Measurements from ENCODE around the gene SLC44A5.

The SLC44A5 gene

DNA sequence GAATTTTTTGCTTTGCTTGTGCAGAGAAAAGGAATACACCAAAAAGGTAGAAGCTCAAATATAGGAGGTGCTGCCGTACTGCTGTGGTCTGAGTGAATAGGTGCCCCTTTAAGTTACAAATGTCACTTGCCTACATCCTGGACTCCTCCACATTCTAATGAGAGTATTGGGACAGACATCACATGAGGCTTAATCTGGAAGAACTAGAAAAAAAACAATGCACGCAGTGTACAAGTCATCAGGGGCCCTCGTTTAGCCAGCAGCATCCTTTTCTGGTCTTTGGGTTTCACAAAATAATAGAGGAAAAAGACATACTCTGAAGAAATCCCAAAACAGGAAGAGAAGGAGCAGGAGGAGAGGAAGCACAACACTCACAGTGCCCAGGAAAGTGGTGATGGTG lies 89.3 kb downstream of the SLC44A5 start:
- H3K36me3 ChIP-seq (ENCODE audit: control insufficient read depth, insufficient read depth, low read length): no peaks in the 10 kb centered on the region
- no peaks in the 10 kb centered on the region for H3K9me3 ChIP-seq (ENCODE audit: control insufficient read depth, insufficient read depth, low read depth, low read length)
- no peaks in the 10 kb centered on the region for H3K4me1 ChIP-seq (ENCODE audit: control insufficient read depth, insufficient read depth, low read length)
- no peak overlapping the region for H3K9ac ChIP-seq (ENCODE audit: low read length)
- no peak overlapping the region for H3K27ac ChIP-seq (ENCODE audit: low read depth, low read length)
- H3K4me3 ChIP-seq (ENCODE audit: low read depth, low read length): no peak overlapping the region
- no peaks in the 10 kb centered on the region for H3K27me3 ChIP-seq (ENCODE audit: control insufficient read depth, insufficient read depth, low read length)

- no peaks in the 10 kb centered on the region for H3K27me3 ChIP-seq (ENCODE audit: control insufficient read depth, insufficient read depth, low read length)
- H3K4me1 ChIP-seq (ENCODE audit: control insufficient read depth, insufficient read depth, low read length): no peaks in the 10 kb centered on the region
- no peak overlapping the region for H3K9ac ChIP-seq (ENCODE audit: low read length)
- H3K4me3 ChIP-seq (ENCODE audit: low read depth, low read length): no peak overlapping the region
- no peaks in the 10 kb centered on the region for H3K9me3 ChIP-seq (ENCODE audit: control insufficient read depth, insufficient read depth, low read depth, low read length)
- H3K27ac ChIP-seq (ENCODE audit: low read depth, low read length): no peak overlapping the region
- no peaks in the 10 kb centered on the region for H3K36me3 ChIP-seq (ENCODE audit: control insufficient read depth, insufficient read depth, low read length)
Observed at GRCh38 chr1:75520862-75521475, 89.9 kb downstream of the SLC44A5 start.

DNA sequence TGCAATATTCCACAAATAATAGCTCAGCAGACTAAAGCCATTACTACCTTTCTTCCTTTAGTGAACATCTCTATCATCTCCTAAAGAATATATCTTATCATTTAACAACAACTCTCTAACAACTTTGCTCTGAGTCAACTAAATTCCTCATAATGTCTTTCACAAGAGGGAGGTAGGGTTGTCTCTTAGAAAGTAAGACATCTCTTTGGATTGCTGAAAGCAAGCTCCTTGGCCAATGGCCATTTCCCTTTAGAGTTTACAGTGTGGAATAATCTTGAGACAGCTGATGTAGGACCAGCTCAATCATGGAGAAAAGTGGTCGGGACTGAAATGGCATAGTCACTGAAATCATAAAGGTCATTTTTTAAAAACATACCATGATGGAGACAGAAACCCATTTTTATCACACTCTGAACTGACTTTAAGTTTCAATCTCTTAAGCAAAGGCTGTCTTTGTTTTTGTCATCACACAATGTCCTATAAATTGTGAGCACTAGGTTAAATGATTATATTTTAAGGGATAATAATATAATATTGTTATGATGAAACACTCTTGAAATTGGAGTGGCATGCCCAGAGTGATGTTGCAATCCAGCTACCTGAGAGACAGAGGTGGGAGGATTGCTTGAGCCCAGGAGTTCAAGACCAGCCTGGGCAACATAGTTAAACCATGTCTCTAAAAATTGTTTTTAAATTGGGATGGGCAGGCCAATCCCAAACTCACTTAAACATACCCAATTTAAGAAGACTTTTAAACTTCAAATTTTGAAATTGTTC lies 91.1 kb downstream of the SLC44A5 start:
- no peak overlapping the region for H3K27ac ChIP-seq (ENCODE audit: low read depth, low read length)
- H3K4me3 ChIP-seq (ENCODE audit: low read depth, low read length): no peak overlapping the region
- H3K9ac ChIP-seq (ENCODE audit: low read length): no peak overlapping the region
- no peaks in the 10 kb centered on the region for H3K36me3 ChIP-seq (ENCODE audit: control insufficient read depth, insufficient read depth, low read length)
- no peaks in the 10 kb centered on the region for H3K4me1 ChIP-seq (ENCODE audit: control insufficient read depth, insufficient read depth, low read length)
- H3K27me3 ChIP-seq (ENCODE audit: control insufficient read depth, insufficient read depth, low read length): no peaks in the 10 kb centered on the region
- no peaks in the 10 kb centered on the region for H3K9me3 ChIP-seq (ENCODE audit: control insufficient read depth, insufficient read depth, low read depth, low read length)

DNA sequence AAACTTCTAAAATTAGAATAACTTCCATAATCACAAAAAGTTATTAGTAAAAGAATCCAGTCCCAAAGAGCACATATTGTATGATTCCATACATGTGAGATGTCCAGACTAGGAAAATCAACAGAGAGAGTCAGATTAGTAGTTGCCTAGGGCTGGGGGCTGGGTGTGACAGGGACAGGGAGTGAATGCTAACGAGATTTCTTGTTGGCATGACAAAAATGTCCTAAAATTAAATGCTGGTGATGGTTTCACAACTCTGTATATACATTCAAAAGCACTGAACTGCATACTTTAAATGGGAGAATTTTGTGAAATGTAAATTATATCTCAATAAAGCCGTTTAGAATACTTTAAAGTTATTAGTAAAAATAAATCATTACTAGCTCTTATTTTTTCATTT lies 92.2 kb downstream of the SLC44A5 start:
- H3K9ac ChIP-seq (ENCODE audit: low read length): no peak overlapping the region
- H3K4me3 ChIP-seq (ENCODE audit: low read depth, low read length): no peak overlapping the region
- no peaks in the 10 kb centered on the region for H3K27me3 ChIP-seq (ENCODE audit: control insufficient read depth, insufficient read depth, low read length)
- H3K27ac ChIP-seq (ENCODE audit: low read depth, low read length): no peak overlapping the region
- H3K4me1 ChIP-seq (ENCODE audit: control insufficient read depth, insufficient read depth, low read length): no peaks in the 10 kb centered on the region
- no peaks in the 10 kb centered on the region for H3K9me3 ChIP-seq (ENCODE audit: control insufficient read depth, insufficient read depth, low read depth, low read length)
- no peaks in the 10 kb centered on the region for H3K36me3 ChIP-seq (ENCODE audit: control insufficient read depth, insufficient read depth, low read length)

DNA sequence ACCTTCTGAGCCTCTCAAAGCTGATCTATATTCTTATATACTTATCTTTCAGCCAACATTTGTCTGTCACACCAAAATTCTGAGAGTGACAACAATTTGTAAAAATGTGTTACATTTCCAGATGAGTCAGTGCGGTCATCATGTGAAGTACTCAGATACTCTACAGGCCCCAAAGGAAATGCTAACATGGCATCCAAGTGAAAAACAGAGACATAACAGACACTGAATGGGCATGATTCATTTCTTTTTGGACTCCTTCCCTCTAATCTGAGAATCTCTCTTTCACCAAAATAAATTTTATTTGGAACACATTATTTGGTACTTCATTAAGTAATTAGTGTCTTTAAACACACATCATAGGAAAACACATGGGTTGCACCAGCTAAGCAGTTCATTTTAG lies 96.6 kb downstream of the SLC44A5 start:
- Histone ChIP-seq H3K9me3 (ENCODE audit: control insufficient read depth, insufficient read depth, low read depth, low read length) (no peaks in the 10 kb centered on the region), H3K9ac (ENCODE audit: low read length) (no peak overlapping the region), H3K4me3 (ENCODE audit: low read depth, low read length) (no peak overlapping the region), H3K36me3 (ENCODE audit: control insufficient read depth, insufficient read depth, low read length) (no peaks in the 10 kb centered on the region), H3K4me1 (ENCODE audit: control insufficient read depth, insufficient read depth, low read length) (no peaks in the 10 kb centered on the region), H3K27ac (ENCODE audit: low read depth, low read length) (no peak overlapping the region), H3K27me3 (ENCODE audit: control insufficient read depth, insufficient read depth, low read length) (no peaks in the 10 kb centered on the region)

DNA sequence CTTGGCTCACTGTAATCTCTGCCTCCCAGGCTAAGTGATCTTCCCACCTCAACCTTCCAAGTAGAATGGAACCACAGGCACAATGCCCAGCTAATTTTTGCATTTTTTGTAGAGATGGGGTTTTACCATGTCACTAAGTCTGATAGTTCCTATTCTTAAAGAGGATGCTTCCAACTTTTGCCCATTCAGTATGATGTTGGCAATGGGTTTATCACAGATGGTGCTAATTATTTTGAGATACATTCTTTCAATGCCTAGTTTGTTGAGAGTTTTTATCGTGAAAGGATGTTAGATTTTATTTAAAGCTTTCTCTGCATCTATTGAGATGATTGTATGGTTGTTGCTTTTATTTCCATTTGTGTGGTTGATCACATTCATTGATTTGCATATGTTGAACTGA lies 103.9 kb downstream of the SLC44A5 start:
- Histone ChIP-seq H3K36me3 (ENCODE audit: control insufficient read depth, insufficient read depth, low read length) (no peaks in the 10 kb centered on the region), H3K9ac (ENCODE audit: low read length) (no peak overlapping the region), H3K9me3 (ENCODE audit: control insufficient read depth, insufficient read depth, low read depth, low read length) (no peaks in the 10 kb centered on the region), H3K4me1 (ENCODE audit: control insufficient read depth, insufficient read depth, low read length) (no peaks in the 10 kb centered on the region), H3K27me3 (ENCODE audit: control insufficient read depth, insufficient read depth, low read length) (no peaks in the 10 kb centered on the region), H3K4me3 (ENCODE audit: low read depth, low read length) (no peak overlapping the region), H3K27ac (ENCODE audit: low read depth, low read length) (no peak overlapping the region)

GRCh38 chr1:75503221-75503974 lies 107.5 kb downstream of the SLC44A5 start:
- Histone ChIP-seq H3K27ac (ENCODE audit: low read depth, low read length) (no peak overlapping the region), H3K27me3 (ENCODE audit: control insufficient read depth, insufficient read depth, low read length) (no peaks in the 10 kb centered on the region), H3K4me1 (ENCODE audit: control insufficient read depth, insufficient read depth, low read length) (no peaks in the 10 kb centered on the region), H3K36me3 (ENCODE audit: control insufficient read depth, insufficient read depth, low read length) (no peaks in the 10 kb centered on the region), H3K4me3 (ENCODE audit: low read depth, low read length) (no peak overlapping the region), H3K9ac (ENCODE audit: low read length) (no peak overlapping the region), H3K9me3 (ENCODE audit: control insufficient read depth, insufficient read depth, low read depth, low read length) (no peaks in the 10 kb centered on the region; the same call in 1 of the 2 replicates)

- H3K4me3 ChIP-seq (ENCODE audit: low read depth, low read length): no peak overlapping the region
- no peaks in the 10 kb centered on the region for H3K4me1 ChIP-seq (ENCODE audit: control insufficient read depth, insufficient read depth, low read length)
- no peak overlapping the region for H3K9ac ChIP-seq (ENCODE audit: low read length)
- no peaks in the 10 kb centered on the region; the same call in 1 of the 2 replicates for H3K9me3 ChIP-seq (ENCODE audit: control insufficient read depth, insufficient read depth, low read depth, low read length)
- no peaks in the 10 kb centered on the region for H3K36me3 ChIP-seq (ENCODE audit: control insufficient read depth, insufficient read depth, low read length)
- no peaks in the 10 kb centered on the region for H3K27me3 ChIP-seq (ENCODE audit: control insufficient read depth, insufficient read depth, low read length)
- no peak overlapping the region for H3K27ac ChIP-seq (ENCODE audit: low read depth, low read length)
Observed at GRCh38 chr1:75502776-75503175, 108.1 kb downstream of the SLC44A5 start.

DNA sequence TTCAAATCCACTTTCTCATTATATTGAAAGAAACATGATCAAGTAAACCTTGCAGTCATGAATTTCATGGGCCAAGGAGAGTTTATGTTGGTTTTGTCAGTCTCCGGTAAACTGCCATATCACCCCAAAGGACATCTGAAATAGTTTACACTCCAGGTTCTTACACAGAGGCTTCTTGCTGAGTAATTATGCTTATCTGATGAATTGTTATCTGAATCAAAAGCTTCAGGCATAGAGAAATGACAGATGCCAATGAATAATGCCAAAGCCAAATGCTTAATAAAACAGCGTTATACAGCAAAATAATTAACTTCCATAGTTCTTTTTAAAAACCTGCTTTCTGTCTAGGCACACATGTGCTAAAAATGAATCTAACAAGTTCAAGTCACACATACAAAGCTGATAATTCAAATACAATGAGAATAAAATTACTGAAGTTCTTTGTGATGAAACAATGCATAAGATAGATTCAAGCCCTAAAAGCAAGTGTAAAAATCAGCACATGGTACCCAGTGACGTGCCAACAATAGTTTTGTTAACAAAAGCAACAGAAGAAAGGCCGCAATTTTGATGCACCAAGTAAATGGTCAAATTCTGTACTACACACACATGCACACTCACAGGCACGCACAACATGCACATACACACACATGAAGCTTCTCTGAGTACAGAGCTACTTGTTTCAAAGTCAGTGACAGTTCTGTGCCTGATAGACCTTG lies 109.2 kb downstream of the SLC44A5 start:
- Histone ChIP-seq H3K9ac (ENCODE audit: low read length) (no peak overlapping the region), H3K27ac (ENCODE audit: low read depth, low read length) (no peak overlapping the region), H3K27me3 (ENCODE audit: control insufficient read depth, insufficient read depth, low read length) (no peaks in the 10 kb centered on the region), H3K36me3 (ENCODE audit: control insufficient read depth, insufficient read depth, low read length) (no peaks in the 10 kb centered on the region), H3K4me1 (ENCODE audit: control insufficient read depth, insufficient read depth, low read length) (no peaks in the 10 kb centered on the region), H3K4me3 (ENCODE audit: low read depth, low read length) (no peak overlapping the region), H3K9me3 (ENCODE audit: control insufficient read depth, insufficient read depth, low read depth, low read length) (no peaks in the 10 kb centered on the region; the same call in 1 of the 2 replicates)

DNA sequence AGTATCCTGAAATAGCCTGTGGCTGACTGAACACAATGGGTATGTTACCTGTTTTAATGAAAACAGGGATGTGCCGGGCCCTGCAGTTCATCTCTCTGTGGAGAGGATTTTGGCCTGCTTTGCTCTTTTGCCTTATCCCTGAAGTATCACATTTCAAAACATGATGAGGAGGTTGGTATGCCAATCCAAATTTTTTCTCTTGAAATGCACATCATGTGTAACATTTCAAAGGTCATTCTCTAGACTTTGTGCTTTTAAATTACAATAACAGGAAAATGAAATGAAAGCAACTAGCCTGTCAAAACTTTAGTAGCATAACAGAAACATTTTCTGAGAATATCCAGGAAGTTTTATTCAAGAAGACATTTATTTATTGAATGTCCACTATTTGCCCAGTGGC lies 118.9 kb downstream of the SLC44A5 start:
- Histone ChIP-seq H3K36me3 (ENCODE audit: control insufficient read depth, insufficient read depth, low read length) (no peaks in the 10 kb centered on the region), H3K9ac (ENCODE audit: low read length) (no peak overlapping the region), H3K27me3 (ENCODE audit: control insufficient read depth, insufficient read depth, low read length) (no peaks in the 10 kb centered on the region), H3K4me1 (ENCODE audit: control insufficient read depth, insufficient read depth, low read length) (no peaks in the 10 kb centered on the region), H3K27ac (ENCODE audit: low read depth, low read length) (no peak overlapping the region), H3K9me3 (ENCODE audit: control insufficient read depth, insufficient read depth, low read depth, low read length) (no peaks in the 10 kb centered on the region), H3K4me3 (ENCODE audit: low read depth, low read length) (no peak overlapping the region)
